Vagina (tissue), 2 donors: ENCODE data around the gene CST6. TPM values are rescaled to one million over a fixed set of nuclear protein-coding genes. Genes with fewer than 3 reads are reported as not detected.

ENCODE experiments used
- DNase-seq, 2 donors: peaks; one replicate each; pipeline ENCODE4 v3.0.0-alpha.2; 2017; ENCODE audit errors: extremely low spot score in 2 of 2
- H3K27ac ChIP-seq: fragments of 200-600 bp; sonication (generic); one replicate; pipeline ENCODE4 v1.5.1; 2019
- H3K27me3 ChIP-seq: fragments of 200-600 bp; sonication (generic); one replicate; pipeline ENCODE4 v1.5.1; 2019
- H3K36me3 ChIP-seq, 2 donors: fragments of 200-600 bp; sonication (generic); one replicate each; pipeline ENCODE4 v1.5.1; 2017 to 2019
- H3K4me1 ChIP-seq: fragments of 200-600 bp; sonication (generic); one replicate; pipeline ENCODE4 v1.5.1; 2019
- H3K4me3 ChIP-seq, 2 donors: fragments of 200-600 bp; sonication (generic); 1 replicate in 1 of 2; 2 replicates in 1 of 2; pipeline ENCODE4 v1.5.1; 2016 to 2019
- H3K9me3 ChIP-seq: fragments of 200-600 bp; sonication (generic); one replicate; pipeline ENCODE4 v1.5.1; 2019
- POLR2A ChIP-seq, 2 donors: fragments of 450-650 bp; IDR thresholded peaks; one replicate each; pipeline ENCODE4 v1.6.1; 2017; ENCODE audit warnings: antibody characterized with exemption in 2 of 2, mild to moderate bottlenecking in 2 of 2, moderate library complexity in 2 of 2
- POLR2AphosphoS5 ChIP-seq, 2 donors: sonication (generic); formaldehyde crosslinking; IDR thresholded peaks; one replicate each; pipeline ENCODE4 v1.9.0; 2017; ENCODE audit warnings: antibody characterized with exemption in 2 of 2, mild to moderate bottlenecking in 2 of 2, low read depth in 1 of 2; ENCODE audit not compliant: insufficient read depth in 1 of 2
- intact Hi-C: fragments of 100-400 bp; cut with DNase I; formaldehyde crosslinking; loops from one replicate; pipeline ENCODE4 v1.15.1; 2023
- total RNA-seq: library from RNA; depleted of rRNA; stranded (reverse); fragments of >200 nt; gene quantifications from one replicate; pipeline ENCODE4 v1.2.3, GENCODE V29; 2016
- TF ChIP-seq, protein P1 (sequence below), 3 experiments: fragments of 450-650 bp in 2 of 3; fragments of 200-600 bp in 1 of 3; sonication (generic) in 1 of 3; IDR thresholded peaks; one replicate each; pipeline ENCODE4 v1.5.1; 2017 to 2019; ENCODE audit warnings: antibody characterized with exemption in 3 of 3, mild to moderate bottlenecking in 2 of 3, moderate library complexity in 2 of 3

CST6 gene
- total RNA-seq, 1 donor from 2014 or later, result 5.6 TPM

- Histone ChIP-seq H3K27ac (no peak overlapping the region), H3K9me3 (no peaks in the 10 kb centered on the region), H3K27me3 (no peaks in the 10 kb centered on the region), H3K4me3 (no peak overlapping the region), H3K36me3 (no peaks in the 10 kb centered on the region), H3K4me1 (no peaks in the 10 kb centered on the region)
- no peak for DNase-seq
- TF ChIP-seq POLR2A (IDR thresholded peaks at IDR 0.05) (no peak), POLR2AphosphoS5 (IDR thresholded peaks at IDR 0.05; ENCODE audit: insufficient read depth in 1 of 2, low read depth in 1 of 2) (no peak)
- TF ChIP-seq, protein P1, sequence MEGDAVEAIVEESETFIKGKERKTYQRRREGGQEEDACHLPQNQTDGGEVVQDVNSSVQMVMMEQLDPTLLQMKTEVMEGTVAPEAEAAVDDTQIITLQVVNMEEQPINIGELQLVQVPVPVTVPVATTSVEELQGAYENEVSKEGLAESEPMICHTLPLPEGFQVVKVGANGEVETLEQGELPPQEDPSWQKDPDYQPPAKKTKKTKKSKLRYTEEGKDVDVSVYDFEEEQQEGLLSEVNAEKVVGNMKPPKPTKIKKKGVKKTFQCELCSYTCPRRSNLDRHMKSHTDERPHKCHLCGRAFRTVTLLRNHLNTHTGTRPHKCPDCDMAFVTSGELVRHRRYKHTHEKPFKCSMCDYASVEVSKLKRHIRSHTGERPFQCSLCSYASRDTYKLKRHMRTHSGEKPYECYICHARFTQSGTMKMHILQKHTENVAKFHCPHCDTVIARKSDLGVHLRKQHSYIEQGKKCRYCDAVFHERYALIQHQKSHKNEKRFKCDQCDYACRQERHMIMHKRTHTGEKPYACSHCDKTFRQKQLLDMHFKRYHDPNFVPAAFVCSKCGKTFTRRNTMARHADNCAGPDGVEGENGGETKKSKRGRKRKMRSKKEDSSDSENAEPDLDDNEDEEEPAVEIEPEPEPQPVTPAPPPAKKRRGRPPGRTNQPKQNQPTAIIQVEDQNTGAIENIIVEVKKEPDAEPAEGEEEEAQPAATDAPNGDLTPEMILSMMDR (IDR thresholded peaks at IDR 0.05), result no peak
- intact Hi-C loops, result no loop called here
Observed at GRCh38 chr11:66035653-66036333, 24.0 kb downstream of the CST6 start.

DNA sequence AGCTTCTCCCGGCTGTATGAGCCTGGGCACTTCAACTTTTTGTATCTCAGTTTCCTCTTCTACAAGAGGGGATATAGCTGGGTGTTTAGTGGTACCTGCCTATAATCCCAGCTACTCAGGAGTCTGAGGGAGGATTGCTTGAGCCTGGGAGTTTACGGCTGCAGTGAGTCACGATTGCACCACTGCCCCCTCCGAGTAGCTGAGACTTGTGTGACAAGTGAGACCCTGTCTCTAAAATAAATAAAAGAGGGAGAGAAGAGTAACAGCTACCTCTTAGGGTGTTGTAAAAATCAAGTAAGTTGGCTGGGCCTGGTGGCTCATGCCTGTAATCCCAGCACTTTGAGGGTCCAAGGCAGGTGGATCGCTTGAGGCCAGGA lies 24.5 kb downstream of the CST6 start:
- H3K27me3 ChIP-seq, result no peaks in the 10 kb centered on the region
- intact Hi-C loops, result no loop called here
- H3K27ac ChIP-seq, result no peak overlapping the region
- H3K36me3 ChIP-seq, result no peaks in the 10 kb centered on the region
- no peaks in the 10 kb centered on the region for H3K4me1 ChIP-seq
- TF ChIP-seq, protein P1 (IDR thresholded peaks at IDR 0.05), result no peak
- TF ChIP-seq POLR2AphosphoS5 (IDR thresholded peaks at IDR 0.05; ENCODE audit: insufficient read depth in 1 of 2, low read depth in 1 of 2), result no peak
- TF ChIP-seq POLR2A (IDR thresholded peaks at IDR 0.05), result no peak
- DNase-seq, result no peak
- H3K9me3 ChIP-seq, result no peaks in the 10 kb centered on the region
- no peak overlapping the region for H3K4me3 ChIP-seq

DNA sequence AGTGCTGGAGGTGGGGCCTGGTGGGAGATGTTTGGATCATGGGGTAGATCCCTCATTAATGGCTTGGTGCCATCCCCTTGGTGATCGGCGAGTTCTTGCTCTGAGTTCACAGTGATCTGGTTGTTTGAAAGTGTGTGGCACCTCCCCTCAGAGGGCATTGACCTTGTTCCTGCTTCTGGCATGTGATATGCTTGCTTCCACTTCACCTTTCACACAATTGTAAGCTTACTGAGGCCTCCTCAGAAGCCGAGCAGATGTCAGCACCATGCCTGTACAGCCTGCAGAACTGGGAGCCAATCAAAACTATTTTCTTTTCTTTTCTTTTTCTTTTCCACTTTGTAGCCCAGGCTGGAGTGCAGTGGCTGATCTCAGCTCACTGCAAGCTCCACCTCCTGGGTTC lies 25.5 kb downstream of the CST6 start:
- Histone ChIP-seq H3K36me3 (no peaks in the 10 kb centered on the region), H3K27ac (no peak overlapping the region), H3K4me3 (no peak overlapping the region), H3K9me3 (no peaks in the 10 kb centered on the region), H3K27me3 (no peaks in the 10 kb centered on the region), H3K4me1 (no peaks in the 10 kb centered on the region)
- intact Hi-C loops, result no loop called here
- no peak for DNase-seq
- TF ChIP-seq POLR2AphosphoS5 (IDR thresholded peaks at IDR 0.05; ENCODE audit: insufficient read depth in 1 of 2, low read depth in 1 of 2) (no peak), POLR2A (IDR thresholded peaks at IDR 0.05) (no peak)
- TF ChIP-seq, protein P1 (IDR thresholded peaks at IDR 0.05), result no peak

DNA sequence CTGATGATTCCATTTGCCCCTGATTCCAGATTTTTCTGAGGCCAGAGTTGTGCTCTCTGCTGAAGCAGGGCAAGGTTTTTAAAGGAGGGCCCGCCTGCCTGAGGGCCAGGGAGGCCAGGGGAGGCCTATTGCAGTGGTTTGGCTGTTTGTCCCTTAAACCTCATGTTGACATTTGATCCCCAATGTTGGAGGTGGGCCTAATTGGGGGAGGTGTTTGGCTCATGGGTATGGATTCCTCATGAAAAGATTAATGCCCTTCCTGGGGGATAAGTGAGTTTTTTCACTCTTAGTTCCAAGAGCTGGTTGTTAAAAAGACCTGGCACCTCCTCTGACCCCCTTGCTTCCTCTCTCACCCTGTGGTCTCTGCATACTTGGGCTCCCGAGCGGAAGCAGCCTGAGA lies 28.0 kb downstream of the CST6 start:
- Histone ChIP-seq H3K9me3 (no peaks in the 10 kb centered on the region), H3K4me1 (no peaks in the 10 kb centered on the region), H3K27ac (no peak overlapping the region), H3K27me3 (no peaks in the 10 kb centered on the region), H3K4me3 (no peak overlapping the region), H3K36me3 (no peaks in the 10 kb centered on the region)
- no peak for DNase-seq
- TF ChIP-seq, protein P1 (IDR thresholded peaks at IDR 0.05), result no peak
- TF ChIP-seq POLR2AphosphoS5 (IDR thresholded peaks at IDR 0.05; ENCODE audit: insufficient read depth in 1 of 2, low read depth in 1 of 2) (no peak), POLR2A (IDR thresholded peaks at IDR 0.05) (no peak)
- intact Hi-C loops, result no loop called here

- TF ChIP-seq POLR2AphosphoS5 (IDR thresholded peaks at IDR 0.05; ENCODE audit: insufficient read depth in 1 of 2, low read depth in 1 of 2) (no peak), POLR2A (IDR thresholded peaks at IDR 0.05) (no peak)
- TF ChIP-seq, protein P1 (IDR thresholded peaks at IDR 0.05), result no peak
- no peaks in the 10 kb centered on the region for H3K27me3 ChIP-seq
- H3K36me3 ChIP-seq, result no peaks in the 10 kb centered on the region
- peaks cover 4% of the 10 kb centered on the region for H3K4me1 ChIP-seq
- H3K4me3 ChIP-seq, result no peak overlapping the region
- H3K27ac ChIP-seq, result no peak overlapping the region
- intact Hi-C loops, result no loop called here
- no peak for DNase-seq
- no peaks in the 10 kb centered on the region for H3K9me3 ChIP-seq
Observed at GRCh38 chr11:66042227-66042995, 30.6 kb downstream of the CST6 start.
